Iris pigment epithelial cell (primary cell): ENCODE results near the gene CLEC16A.

ENCODE experiments used
- DNase-seq: peaks from one replicate; pipeline ENCODE4 v3.0.0-alpha.2; 2011; ENCODE audit warnings: low read depth

CLEC16A gene

GRCh38 chr16:11141409-11142260 lies 197.3 kb downstream of the CLEC16A start:
- DNase-seq = no peak

DNA sequence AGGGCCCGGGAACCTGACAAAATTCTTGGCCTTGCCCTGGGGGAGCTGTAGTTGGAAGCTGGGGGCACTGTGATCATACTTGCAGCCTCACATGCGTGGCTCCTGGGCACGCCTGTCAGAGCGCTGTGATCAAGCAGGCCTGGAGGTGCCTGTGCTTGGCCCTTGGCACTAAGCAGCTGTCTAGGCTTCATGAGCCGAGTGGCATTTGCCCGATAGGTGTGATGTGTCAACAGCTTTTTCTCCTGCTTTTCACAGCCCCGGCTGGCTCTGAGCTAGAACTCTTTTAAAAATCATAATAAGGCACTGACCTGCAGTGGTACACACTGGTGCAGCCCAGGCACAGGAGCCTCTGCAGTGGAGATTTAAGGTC lies 197.9 kb downstream of the CLEC16A start:
- no peak for DNase-seq

DNA sequence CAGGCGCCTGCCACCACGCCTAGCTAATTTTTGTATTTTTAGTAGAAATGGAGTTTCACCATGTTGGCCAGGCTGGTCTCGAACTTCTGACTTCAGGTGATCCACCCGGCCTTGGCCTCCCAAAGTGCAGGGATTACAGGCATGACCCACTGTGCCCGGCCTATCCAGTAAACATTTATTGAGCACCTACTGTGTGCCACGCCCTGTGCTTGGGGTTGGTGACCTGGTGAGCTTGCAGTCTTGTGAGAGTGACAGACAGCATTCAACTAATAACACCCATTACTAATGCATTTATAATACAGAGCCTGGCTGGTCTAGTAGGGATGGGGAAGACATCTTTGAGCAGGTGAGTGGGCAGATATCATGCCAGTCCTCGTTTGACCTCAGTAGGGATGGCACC lies 198.6 kb downstream of the CLEC16A start:
- no peak for DNase-seq

- DNase-seq = no peak
These were observed 199.1 kb downstream of the CLEC16A start for GRCh38 chr16:11143372-11144035.

DNA sequence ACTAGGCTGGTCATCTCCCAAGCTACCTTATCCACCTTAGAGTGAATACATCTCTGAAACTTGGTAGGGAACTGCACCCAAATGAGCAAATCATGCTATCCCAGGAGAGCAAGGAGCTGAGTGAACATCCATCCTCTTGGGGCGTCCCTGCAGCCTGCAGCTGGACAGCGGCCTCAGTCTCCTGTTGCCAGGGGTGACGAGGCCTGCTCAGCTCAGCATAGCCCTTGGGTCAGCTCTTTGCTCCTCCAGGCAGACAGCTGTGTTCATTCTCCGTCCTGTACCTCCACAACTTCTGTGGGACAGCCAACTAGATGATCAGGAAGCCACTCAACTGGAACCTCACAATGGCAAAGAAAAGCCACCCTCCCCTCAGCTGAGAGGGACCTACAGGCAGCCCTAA lies 199.8 kb downstream of the CLEC16A start:
- no peak for DNase-seq

DNA sequence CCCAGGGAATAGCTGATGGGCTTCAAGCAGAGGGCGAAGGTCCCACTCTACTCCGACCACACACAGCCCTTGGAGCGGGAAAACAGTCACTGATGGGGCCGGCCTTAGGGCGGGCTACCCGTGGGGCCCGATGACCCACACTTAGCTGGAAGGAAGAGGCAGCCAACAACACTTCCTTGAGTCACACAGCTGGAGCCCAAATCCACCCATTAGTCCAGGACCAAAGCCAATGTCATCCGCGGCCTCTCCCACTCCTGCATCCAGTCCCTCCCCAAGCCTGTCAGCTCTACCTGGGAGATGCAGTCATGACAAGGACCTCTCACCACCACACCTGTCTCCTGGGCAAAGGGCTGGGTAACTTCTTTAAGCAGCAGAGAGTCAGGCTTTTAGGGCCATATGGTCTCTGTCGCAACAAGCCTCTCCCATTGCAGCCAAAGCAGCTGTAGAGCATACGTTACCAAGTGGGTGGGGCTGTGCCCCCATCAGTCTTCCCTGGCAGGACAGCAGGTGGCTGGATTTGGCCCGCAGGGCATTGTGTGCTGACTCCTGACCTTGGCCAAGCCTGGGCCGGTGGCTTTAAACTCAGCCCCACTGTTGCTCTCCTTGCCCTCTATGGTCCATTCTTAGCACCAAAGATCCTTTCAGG lies 200.9 kb downstream of the CLEC16A start:
- no peak for DNase-seq

DNA sequence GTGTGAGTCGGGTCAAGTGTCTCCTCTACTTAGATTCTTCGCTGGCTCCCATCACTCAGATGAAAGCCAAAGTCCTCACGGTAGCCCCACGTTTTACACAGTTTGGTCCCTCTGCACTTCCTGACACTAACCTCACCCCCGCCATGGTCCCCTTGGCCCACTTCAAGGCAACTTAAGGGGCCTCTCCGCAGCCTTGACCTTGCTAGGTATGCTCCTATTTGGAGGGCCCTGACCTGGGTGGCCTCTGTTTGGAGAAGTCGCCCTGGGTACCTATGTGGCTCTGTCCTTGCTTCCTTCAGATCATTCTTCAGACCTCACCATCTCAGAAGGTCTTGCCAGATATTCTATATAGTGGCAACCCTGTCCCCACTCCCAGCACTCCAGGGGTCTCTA lies 201.5 kb downstream of the CLEC16A start:
- no peak for DNase-seq

DNA sequence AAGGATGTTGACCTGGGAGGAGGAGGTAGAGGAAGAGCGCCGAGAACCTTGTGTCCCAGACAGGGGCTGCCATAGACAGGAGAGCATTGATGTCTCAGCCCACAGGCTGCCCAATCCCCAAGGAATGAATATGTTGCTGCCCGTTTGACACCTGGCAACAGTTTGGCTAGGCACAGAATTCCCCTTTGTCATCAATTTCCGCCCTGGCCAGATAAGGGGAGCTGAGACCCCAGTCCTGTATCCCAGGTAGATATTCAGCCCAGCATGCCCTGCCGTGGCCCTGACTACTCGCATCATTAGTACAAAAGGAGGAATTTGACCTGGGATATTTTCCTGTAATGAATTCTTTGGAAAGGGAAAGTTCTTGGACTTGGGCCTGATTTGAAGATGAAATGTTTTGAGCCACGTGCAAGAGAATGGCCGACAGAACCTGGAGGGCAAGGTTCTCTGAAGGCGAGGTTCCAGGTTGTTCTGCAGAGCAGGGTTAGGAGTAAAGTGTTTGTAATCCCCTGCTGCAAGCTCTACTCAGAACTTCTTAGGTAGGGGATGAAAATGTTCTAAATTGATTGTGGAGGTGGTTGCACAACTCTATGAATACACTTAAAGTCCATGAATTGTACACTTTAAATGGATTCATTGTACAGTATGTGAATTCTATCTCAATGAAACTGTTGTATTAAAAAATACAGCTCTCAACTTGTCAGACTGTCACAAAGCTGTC lies 202.8 kb downstream of the CLEC16A start:
- DNase-seq = no peak

GRCh38 chr16:11147754-11148444 lies 203.5 kb downstream of the CLEC16A start:
- no peak for DNase-seq

DNA sequence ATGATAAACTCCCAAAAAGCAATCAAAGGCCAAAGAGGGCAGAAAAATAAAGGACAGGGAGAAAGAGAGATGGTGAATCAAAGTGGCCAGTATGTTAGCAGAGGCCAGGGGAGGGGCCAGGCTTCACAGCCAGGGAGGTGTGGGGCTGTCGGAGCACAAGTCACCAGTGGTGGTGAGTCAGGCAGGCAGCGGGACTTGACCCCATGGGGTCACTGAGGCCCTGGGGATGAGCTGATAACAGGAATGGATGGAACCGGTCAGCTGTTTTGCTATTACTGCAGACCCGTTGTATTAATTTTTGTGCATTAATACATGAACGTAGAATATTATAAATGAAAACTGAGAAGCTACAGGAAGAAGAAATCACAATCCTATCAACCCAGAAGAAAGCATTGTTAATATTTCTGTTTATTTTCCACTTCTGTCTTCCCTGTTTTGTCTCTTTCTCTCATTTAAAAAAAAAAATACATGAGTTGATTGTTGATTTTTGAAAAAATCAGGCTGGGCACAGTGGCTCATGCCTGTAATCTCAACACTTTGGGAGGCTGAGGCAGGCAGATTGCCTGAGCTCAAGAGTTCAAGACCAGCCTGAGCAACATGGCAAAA lies 204.8 kb downstream of the CLEC16A start:
- peak; percentile 27 for DNase-seq

DNA sequence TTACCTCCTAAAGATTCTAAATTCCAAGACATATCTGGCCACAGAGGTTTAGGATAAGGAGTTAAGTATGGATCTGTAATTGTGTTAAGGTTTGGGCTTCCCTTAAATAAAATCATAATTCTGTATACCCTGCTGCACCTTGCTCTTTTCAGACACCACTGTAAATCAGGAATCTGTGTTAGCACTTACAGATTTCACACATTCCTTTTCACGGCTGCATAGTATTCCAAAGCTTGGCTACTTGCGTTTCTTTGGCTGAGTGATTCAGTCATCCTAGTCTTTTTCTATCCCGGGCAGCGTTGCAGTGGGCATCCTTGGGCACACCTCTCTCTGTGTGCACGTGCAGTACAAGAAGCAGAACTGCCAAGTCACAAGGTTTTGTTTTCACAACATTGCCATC lies 205.8 kb downstream of the CLEC16A start:
- DNase-seq = no peak

DNA sequence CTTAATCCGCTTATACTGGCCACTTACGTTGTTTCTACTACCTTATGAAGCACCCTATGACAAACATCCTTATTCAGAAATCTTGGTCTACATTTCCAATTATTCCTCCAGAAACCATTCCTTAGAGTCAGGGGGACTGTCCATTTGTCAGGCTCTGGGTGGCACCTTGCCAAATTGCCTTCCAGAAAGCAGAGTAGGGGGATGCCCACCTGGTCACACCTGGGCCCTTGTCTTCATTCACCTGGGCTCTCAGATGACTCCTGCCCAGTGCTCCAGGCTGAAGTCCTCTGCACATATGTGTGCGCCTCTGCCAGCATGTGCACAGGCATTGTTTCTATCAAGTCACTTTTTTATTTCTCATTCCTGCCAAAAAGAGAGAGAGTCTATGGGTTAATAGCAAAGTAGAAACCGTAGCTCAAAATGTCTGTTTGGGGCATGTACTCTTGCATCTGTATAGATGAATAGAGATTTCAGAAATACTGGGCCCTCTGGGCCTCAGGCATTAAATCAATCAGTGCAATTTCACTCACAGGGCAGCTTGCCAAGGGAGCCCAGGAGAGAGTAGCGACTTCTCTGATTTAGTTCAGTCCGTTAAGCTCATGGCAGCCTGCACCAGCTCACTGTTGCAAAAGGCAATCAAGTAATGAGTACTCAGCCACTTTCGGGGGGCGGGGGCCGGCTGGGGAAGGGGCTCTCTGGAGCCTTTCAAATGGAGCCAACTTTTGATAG lies 207.0 kb downstream of the CLEC16A start:
- DNase-seq = no peak

DNA sequence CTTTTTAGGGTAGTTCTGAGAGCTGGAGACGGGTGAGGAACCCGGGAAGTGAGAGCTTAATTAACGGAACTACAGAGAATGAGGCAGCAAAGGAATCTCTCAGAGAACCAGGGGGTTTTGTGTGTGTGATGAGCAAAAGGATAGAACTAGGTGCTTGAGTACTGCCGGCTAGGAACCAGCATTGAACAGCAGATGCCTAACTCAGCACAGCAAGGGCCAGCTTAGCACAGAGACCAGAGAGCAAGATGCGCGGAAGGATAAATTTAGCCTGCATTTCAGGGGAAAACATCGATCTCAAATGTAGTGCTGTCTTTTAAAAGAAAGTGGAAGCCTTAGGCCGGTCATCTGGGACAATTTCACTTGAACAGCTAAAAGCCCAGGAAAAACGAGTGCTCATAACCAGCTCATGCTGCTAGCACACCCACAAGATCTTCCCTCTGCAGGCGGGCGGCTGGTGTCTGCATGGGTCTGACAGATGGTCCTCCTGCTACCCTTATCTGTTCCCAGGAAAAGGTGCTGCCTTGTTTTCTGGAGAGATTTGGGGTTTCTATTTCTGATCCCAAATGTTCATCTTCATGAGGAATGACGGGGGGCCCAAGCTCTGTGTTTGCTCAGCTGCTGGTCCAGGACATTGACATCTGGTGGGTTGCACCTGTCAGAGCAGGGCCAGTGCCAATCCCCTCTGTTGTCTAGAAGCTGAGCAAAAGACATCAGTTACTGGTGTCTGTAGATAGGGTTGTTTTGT lies 207.7 kb downstream of the CLEC16A start:
- DNase-seq = no peak

GRCh38 chr16:11152677-11153331 lies 208.4 kb downstream of the CLEC16A start:
- DNase-seq = no peak

GRCh38 chr16:11155284-11155806 lies 211.0 kb downstream of the CLEC16A start:
- peak; percentile 81 for DNase-seq

- no peak for DNase-seq
These were observed 212.0 kb downstream of the CLEC16A start for GRCh38 chr16:11156401-11156800.

DNA sequence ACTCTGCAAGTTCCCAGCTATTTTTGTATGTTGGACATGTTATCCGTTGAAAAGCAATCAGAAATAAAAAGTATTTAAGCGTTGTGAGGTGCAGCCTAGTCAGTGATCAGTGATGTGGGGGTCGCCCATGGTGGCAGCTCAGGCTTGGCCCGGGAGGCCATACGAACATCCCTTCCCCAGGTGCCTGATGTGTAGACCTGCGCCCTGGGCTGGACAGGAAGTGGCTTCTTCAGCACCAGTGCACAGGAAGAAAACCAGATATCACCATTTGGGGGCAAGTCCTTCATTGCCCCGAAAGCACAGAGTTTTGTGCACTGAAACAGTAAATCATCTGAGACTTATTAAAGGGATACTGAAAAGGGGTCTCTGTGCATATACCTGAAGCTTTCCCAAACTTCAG lies 212.8 kb downstream of the CLEC16A start:
- DNase-seq = no peak

DNA sequence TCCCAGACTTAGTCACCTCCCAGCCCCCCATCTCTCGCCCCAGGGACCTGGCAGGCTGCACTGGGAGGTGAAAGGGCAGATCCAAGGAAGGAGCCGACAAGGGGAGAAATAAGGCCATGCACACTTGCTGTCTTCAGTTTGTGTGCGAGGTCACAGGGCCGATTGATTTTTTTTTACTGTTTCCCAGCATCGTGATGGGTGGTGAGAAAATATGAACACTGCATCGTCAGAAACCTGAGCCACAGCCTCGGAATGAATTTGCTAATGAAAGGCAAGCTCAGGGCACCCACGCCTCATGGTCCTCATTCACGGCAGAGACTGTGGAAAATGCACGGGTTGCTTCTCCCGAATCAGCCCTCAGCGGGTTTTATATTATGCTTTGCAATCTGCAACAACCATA lies 213.7 kb downstream of the CLEC16A start:
- DNase-seq = no peak

GRCh38 chr16:11159282-11159681 lies 214.9 kb downstream of the CLEC16A start:
- DNase-seq = no peak
